ENCODE data around the gene AVPR2. TPM values are rescaled to one million over a fixed set of nuclear protein-coding genes. Genes with fewer than 3 reads are reported as not detected.

AVPR2 gene
- total RNA-seq, 4 donors from 2014 or later = 0.53 to 5.0 (median 1.1) TPM

DNA sequence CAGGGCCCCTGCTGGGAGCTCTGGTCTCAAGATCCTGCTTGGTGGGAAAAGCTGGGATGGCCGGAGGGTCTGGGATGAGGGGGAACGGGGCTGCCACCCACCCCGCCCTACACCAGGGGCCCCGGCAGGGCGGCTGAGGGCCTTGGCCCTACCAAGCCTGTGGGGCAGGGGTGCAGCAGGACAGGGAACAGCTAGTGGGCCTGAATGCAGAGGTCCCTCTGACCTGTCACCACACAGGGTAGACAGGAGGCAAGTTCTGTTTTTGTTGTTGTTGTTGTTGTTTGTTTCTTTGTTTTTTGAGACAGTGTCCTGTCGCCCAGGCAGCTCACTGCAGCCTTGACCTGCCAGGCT lies 40.3 kb downstream of the AVPR2 start:
- Histone ChIP-seq H3K36me3 (peaks cover 0 to 9% (median 0%) of the 10 kb centered on the region in 3 donors), H3K27me3 (no peaks in the 10 kb centered on the region), H3K9me3 (no peaks in the 10 kb centered on the region), H3K4me1 (no peaks in the 10 kb centered on the region), H3K27ac (peak overlapping the region in 2 of 4 donors; percentile 48 to 62), H3K4me3 (peak overlapping the region; percentile 24 to 54 (median 45))
- TF ChIP-seq, protein P1, sequence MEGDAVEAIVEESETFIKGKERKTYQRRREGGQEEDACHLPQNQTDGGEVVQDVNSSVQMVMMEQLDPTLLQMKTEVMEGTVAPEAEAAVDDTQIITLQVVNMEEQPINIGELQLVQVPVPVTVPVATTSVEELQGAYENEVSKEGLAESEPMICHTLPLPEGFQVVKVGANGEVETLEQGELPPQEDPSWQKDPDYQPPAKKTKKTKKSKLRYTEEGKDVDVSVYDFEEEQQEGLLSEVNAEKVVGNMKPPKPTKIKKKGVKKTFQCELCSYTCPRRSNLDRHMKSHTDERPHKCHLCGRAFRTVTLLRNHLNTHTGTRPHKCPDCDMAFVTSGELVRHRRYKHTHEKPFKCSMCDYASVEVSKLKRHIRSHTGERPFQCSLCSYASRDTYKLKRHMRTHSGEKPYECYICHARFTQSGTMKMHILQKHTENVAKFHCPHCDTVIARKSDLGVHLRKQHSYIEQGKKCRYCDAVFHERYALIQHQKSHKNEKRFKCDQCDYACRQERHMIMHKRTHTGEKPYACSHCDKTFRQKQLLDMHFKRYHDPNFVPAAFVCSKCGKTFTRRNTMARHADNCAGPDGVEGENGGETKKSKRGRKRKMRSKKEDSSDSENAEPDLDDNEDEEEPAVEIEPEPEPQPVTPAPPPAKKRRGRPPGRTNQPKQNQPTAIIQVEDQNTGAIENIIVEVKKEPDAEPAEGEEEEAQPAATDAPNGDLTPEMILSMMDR (IDR thresholded peaks at IDR 0.05) = no peak
- TF ChIP-seq POLR2A (IDR thresholded peaks at IDR 0.05) = no peak
- no peak for DNase-seq

- Histone ChIP-seq H3K27me3 (no peaks in the 10 kb centered on the region), H3K4me1 (no peaks in the 10 kb centered on the region), H3K4me3 (no peak overlapping the region), H3K27ac (no peak overlapping the region), H3K9me3 (no peaks in the 10 kb centered on the region), H3K36me3 (peaks cover 0 to 24% (median 0%) of the 10 kb centered on the region in 3 donors)
- DNase-seq = no peak
- no peak for TF ChIP-seq POLR2A (IDR thresholded peaks at IDR 0.05)
- TF ChIP-seq, protein P1 (IDR thresholded peaks at IDR 0.05) = no peak
These were observed 41.8 kb downstream of the AVPR2 start for GRCh38 chrX:153945956-153946943.

DNA sequence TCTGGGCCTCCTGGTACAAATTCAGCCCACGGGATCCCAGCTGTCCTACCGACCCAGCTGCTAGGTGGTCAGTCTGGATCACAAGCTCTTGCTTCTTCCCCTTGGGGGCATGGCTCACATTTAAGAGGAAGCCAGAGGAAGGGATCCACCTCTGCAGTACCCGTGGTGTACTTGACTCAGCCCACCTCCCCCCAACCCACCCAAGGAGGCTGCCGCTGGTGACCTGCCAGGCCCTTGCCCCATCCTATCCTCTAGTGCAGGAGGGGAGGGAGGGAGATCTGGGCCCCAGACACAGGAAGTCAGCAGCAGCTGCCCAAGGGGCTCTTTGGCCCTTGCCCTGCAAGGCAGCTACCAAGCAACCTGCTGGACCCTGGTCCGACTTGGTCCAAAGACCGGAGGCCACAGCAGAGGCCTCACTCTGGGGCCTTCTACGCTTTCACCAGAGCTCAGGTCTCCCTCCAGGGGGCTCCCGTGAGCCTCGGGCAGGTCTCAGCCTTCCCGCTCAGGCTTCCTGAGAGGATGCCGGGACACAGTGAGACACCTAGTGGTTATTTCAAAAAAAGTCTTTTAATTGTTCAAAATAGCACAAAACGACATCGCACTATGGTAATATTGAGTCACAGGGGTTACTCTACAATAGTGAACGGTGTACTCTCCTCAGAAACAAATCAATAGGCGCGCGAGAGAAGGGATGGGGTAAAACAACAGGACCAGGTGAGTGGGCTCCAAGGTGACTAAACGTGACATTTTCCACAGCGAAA lies 42.7 kb downstream of the AVPR2 start:
- no peaks in the 10 kb centered on the region for H3K4me1 ChIP-seq
- DNase-seq = peak; percentile 74 to 90 (median 81)
- peak overlapping the region in 2 of 4 donors; percentile 30 to 65 for H3K27ac ChIP-seq
- H3K9me3 ChIP-seq = no peaks in the 10 kb centered on the region
- no peak overlapping the region for H3K4me3 ChIP-seq
- no peak for TF ChIP-seq POLR2A (IDR thresholded peaks at IDR 0.05)
- TF ChIP-seq, protein P1 (IDR thresholded peaks at IDR 0.05) = peak; percentile 66 to 91 (median 80)
- no peaks in the 10 kb centered on the region for H3K27me3 ChIP-seq
- H3K36me3 ChIP-seq = peaks cover 0 to 33% (median 3%) of the 10 kb centered on the region in 3 donors

DNA sequence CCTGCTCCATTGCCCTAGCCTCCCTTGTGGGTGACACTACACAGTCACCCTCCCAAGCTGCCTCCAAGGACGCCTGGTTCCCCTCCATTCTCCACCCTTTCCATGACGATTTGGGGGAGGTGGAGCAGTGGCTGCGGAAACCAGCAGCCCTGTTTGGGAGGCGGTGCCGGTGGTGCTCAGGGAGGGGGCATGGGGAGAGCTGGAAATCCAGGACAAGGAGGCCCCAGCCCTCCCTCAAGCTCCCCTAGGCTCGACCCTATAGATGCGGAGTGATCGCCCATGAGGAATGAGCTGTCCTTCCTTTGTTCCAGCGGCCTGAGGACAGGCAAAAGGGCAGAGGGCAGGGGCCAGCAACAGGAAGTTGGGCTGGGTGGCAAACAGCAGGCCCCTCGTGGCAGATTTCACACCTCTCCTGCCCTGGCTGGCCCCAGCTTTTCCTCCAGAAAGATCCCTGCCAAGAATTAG lies 43.6 kb downstream of the AVPR2 start:
- peak overlapping the region in 2 of 4 donors; percentile 25 to 65 for H3K27ac ChIP-seq
- H3K27me3 ChIP-seq = no peaks in the 10 kb centered on the region
- no peak for TF ChIP-seq POLR2A (IDR thresholded peaks at IDR 0.05)
- TF ChIP-seq, protein P1 (IDR thresholded peaks at IDR 0.05) = no peak
- no peak for DNase-seq
- no peak overlapping the region for H3K4me3 ChIP-seq
- H3K36me3 ChIP-seq = peaks cover 0 to 42% (median 3%) of the 10 kb centered on the region in 3 donors
- H3K4me1 ChIP-seq = no peaks in the 10 kb centered on the region
- no peaks in the 10 kb centered on the region for H3K9me3 ChIP-seq

All from Peyer's patch (tissue), 4 donors.